Right atrium auricular region (tissue), 2 donors: ENCODE data around the gene RRAGD. TPM values are rescaled to one million over a fixed set of nuclear protein-coding genes. Genes with fewer than 3 reads are reported as not detected.
"Not testable (repeated sequence)": the region's sequence is repeated elsewhere in the genome, so short reads cannot be mapped to it uniquely, and the experiment has no call there.

Experiments
- DNase-seq: peaks from one replicate; pipeline ENCODE4 v3.0.0-alpha.2; 2019; ENCODE audit warnings: low spot score
- H3K27ac ChIP-seq, 2 donors: fragments of 200-600 bp; sonication (generic); 1 replicate in 1 of 2; 2 replicates in 1 of 2; pipeline ENCODE4 v1.5.1; 2016 to 2019
- H3K27me3 ChIP-seq, 2 donors: fragments of 200-600 bp; sonication (generic); one replicate each; pipeline versions ENCODE4 v1.5.1 to v1.6.0; 2017 to 2019
- H3K36me3 ChIP-seq: fragments of 200-600 bp; sonication (generic); one replicate; pipeline ENCODE4 v1.5.1; 2016
- H3K4me1 ChIP-seq, 2 donors: fragments of 200-600 bp; sonication (generic); one replicate each; pipeline versions ENCODE4 v1.5.1 to v1.6.0; 2017 to 2019
- H3K4me3 ChIP-seq, 2 donors: fragments of 200-600 bp; sonication (generic); 1 replicate in 1 of 2; 2 replicates in 1 of 2; pipeline ENCODE4 v1.5.1; 2017 to 2019; ENCODE audit warnings: mild to moderate bottlenecking in 1 of 2, moderate library complexity in 1 of 2
- H3K9me3 ChIP-seq, 2 donors: fragments of 200-600 bp; sonication (generic); one replicate each; pipeline ENCODE4 v1.5.1; 2019
- total RNA-seq, 2 donors: library from RNA; depleted of rRNA; stranded (reverse); fragments of >200 nt; gene quantifications; one replicate each; pipeline ENCODE4 v1.1.0, GENCODE V29; 2016
- TF ChIP-seq, protein P1 (sequence below), 2 donors: fragments of 200-600 bp; sonication (generic); IDR thresholded peaks; one replicate each; pipeline ENCODE4 v1.5.1; 2019; ENCODE audit warnings: antibody characterized with exemption in 2 of 2

Gene RRAGD
- total RNA-seq, 2 donors from 2014 or later = 56.4 to 98.0 TPM

DNA sequence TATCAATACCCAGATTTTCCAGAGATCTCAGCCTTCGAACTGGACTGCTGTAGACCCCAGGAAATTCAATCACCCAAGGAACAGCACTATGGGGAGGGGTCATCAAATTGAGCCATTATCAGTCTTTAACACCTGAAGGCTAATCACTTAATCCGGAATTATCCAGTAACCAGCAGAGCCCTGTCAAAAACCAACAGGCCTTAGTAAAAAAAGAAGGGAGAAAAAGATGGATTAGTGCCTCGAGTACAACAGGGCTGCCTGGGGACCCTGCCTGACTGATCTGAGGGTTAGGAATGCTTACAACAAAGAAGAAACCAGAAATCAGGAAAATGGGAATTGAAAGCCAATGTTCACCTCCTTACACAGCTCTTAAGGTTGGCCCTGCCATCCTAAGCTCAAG lies 7.6 kb downstream of the RRAGD start:
- Histone ChIP-seq H3K4me3 (no peak overlapping the region), H3K27ac (no peak overlapping the region), H3K4me1 (peaks cover 0 to 26% of the 10 kb centered on the region in 2 donors), H3K9me3 (no peaks in the 10 kb centered on the region), H3K36me3 (no peaks in the 10 kb centered on the region), H3K27me3 (no peaks in the 10 kb centered on the region)
- TF ChIP-seq, protein P1, sequence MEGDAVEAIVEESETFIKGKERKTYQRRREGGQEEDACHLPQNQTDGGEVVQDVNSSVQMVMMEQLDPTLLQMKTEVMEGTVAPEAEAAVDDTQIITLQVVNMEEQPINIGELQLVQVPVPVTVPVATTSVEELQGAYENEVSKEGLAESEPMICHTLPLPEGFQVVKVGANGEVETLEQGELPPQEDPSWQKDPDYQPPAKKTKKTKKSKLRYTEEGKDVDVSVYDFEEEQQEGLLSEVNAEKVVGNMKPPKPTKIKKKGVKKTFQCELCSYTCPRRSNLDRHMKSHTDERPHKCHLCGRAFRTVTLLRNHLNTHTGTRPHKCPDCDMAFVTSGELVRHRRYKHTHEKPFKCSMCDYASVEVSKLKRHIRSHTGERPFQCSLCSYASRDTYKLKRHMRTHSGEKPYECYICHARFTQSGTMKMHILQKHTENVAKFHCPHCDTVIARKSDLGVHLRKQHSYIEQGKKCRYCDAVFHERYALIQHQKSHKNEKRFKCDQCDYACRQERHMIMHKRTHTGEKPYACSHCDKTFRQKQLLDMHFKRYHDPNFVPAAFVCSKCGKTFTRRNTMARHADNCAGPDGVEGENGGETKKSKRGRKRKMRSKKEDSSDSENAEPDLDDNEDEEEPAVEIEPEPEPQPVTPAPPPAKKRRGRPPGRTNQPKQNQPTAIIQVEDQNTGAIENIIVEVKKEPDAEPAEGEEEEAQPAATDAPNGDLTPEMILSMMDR (IDR thresholded peaks at IDR 0.05) = no peak
- no peak for DNase-seq

DNA sequence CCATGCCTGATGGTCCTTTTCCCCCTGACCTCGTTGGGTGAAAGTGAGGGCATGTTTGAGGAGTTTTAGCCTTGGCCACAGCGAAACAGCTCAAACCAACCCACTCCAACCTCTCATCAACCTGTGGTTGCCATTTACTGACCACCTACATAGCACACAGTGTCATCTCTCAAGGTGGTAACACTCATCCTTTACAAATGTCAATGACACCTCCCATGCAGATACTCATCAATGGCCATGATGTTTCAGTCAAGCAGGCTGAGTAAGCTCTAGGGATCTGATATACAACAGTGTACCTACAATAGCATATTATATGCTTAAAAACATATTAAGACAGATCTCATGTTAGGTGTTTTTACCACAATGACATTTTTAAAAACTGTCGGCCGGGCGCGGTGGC lies 9.3 kb downstream of the RRAGD start:
- Histone ChIP-seq H3K27me3 (no peaks in the 10 kb centered on the region), H3K9me3 (no peaks in the 10 kb centered on the region), H3K4me3 (no peak overlapping the region), H3K27ac (no peak overlapping the region), H3K36me3 (no peaks in the 10 kb centered on the region), H3K4me1 (peaks cover 0 to 32% of the 10 kb centered on the region in 2 donors)
- DNase-seq = no peak
- TF ChIP-seq, protein P1 (IDR thresholded peaks at IDR 0.05) = no peak

DNA sequence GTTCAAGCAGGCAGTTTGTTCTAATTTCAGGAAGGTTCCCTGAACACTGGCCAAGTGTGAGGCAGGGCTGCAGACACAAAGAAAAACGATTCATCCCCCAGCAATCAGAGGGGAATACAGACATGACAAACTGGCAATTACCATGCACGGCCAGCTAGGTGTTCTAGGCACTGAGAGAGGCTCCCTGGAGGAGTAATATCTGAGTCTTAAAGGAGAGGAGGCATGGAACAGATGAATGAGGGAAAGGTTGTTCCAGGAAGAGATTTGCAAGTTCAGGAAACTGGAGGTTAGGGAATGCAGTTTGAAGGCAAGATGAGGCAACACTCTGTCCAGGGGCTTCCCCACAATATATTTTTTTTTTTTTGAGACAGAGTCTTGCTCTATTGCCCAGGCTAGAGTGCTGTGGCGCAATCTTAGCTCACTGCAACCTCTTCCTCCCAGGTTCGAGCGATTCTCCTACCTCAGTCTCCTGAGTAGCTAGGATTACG lies 11.1 kb downstream of the RRAGD start:
- no peaks in the 10 kb centered on the region for H3K27me3 ChIP-seq
- TF ChIP-seq, protein P1 (IDR thresholded peaks at IDR 0.05) = no peak
- H3K4me1 ChIP-seq = peaks cover 0 to 22% of the 10 kb centered on the region in 2 donors
- H3K36me3 ChIP-seq = no peaks in the 10 kb centered on the region
- DNase-seq = no peak
- no peaks in the 10 kb centered on the region for H3K9me3 ChIP-seq
- no peak overlapping the region for H3K27ac ChIP-seq
- H3K4me3 ChIP-seq = no peak overlapping the region

DNA sequence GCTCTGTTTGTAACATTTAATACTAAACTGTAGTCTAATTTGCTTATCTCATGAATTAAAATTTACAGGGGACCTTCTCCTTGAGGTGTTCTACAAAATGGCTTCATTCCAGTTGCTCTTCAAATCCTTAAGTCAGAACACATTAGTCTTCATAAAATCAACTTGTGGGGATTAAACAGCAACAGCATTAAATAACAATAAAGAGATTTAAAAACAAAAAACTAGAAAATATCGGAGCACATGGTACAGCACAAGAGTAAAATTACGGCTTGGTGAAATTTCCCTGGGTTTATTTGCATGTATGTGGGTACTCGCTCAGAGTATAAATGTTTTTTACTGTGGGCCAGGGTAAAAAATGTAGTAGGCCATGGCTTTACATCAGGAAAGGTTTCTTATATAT lies 12.0 kb downstream of the RRAGD start:
- TF ChIP-seq, protein P1 (IDR thresholded peaks at IDR 0.05) = no peak
- H3K9me3 ChIP-seq = no peaks in the 10 kb centered on the region
- no peaks in the 10 kb centered on the region for H3K36me3 ChIP-seq
- no peak for DNase-seq
- peaks cover 0 to 22% of the 10 kb centered on the region in 2 donors for H3K4me1 ChIP-seq
- H3K27me3 ChIP-seq = no peaks in the 10 kb centered on the region
- no peak overlapping the region for H3K4me3 ChIP-seq
- H3K27ac ChIP-seq = no peak overlapping the region

DNA sequence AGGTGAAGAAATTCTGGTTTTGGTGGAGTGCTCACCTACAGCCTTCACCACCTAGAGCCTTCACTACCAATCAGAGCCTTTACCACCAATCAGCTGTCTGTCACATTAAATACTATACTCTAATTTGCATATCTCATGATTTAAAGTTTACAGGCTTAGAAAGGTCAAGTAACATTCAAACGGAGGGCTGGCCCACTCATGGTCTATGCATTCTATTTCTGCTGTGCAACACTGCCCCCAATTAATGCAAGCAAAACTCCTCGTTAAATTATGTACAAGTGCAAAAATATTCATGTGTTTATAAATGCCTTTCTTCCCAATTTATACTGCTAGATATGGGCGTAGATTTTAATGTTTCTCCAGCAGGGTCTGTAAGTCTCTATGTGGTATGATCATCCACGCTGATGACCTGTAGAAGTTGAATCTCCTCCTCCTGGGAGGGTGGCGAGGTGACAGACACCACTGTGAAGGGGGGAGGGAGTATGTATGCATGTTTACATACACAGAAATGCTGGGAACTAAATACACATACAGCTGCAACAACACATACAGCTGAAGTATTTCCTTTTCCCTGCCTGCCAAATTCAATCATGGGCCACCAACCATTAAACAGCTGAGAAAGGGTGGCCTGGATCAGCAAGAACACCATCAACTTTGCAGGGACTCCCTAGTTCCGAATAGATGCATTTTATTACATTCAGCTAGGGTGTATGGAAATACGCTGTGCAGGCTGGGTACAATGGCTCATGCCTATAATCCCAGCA lies 13.1 kb downstream of the RRAGD start:
- Histone ChIP-seq H3K9me3 (no peaks in the 10 kb centered on the region), H3K27me3 (no peaks in the 10 kb centered on the region), H3K27ac (no peak overlapping the region), H3K4me1 (peaks cover 0 to 22% of the 10 kb centered on the region in 2 donors), H3K4me3 (no peak overlapping the region), H3K36me3 (no peaks in the 10 kb centered on the region)
- TF ChIP-seq, protein P1 (IDR thresholded peaks at IDR 0.05) = no peak
- no peak for DNase-seq

DNA sequence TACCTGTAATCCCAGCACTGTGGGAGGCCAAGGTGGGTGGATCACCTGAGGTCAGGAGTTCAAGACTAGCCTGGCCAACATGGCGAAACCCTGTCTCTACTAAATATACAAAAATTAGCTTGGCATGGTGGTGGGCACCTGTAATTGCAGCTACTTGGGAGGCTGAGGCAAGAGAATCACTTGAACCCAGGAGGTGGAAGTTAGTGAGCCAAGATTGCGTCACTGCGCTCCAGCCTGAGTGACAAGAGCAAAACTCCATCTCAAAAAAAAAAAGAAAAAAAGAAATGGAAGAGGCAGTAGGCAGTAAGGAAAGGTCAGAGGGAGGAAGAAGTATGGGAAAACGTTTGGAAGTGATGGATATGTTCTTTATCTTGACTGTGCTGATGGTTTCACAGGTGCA lies 14.2 kb downstream of the RRAGD start:
- not testable (repeated sequence) for H3K36me3 ChIP-seq, H3K27me3 ChIP-seq, DNase-seq, H3K9me3 ChIP-seq, H3K27ac ChIP-seq, H3K4me3 ChIP-seq
- H3K4me1 ChIP-seq = peaks cover 0 to 22% of the 10 kb centered on the region in 2 donors
